Activated naive CD8-positive, alpha-beta T cell treated with anti-CD3 and anti-CD28 coated beads, Interleukin-2, amount 50 U/mL, for 24 hours (primary cell): Measurements from ENCODE around the gene TECPR1.

Experiments used
- ATAC-seq: fragments of 150-1000 bp; cut with Tn5 transposase; one replicate; pipeline ENCODE4 v1.10.0; 2021
- DNase-seq: peaks from one replicate; pipeline ENCODE4 v3.0.0; 2021
- H3K27ac Mint-ChIP-seq: one replicate; pipeline ENCODE4 v1.8.0; 2021; ENCODE audit warnings: mild to moderate bottlenecking, mixed read lengths
- H3K27me3 Mint-ChIP-seq: one replicate; pipeline ENCODE4 v1.8.0; 2021; ENCODE audit warnings: mixed read lengths
- H3K36me3 Mint-ChIP-seq: one replicate; pipeline ENCODE4 v1.8.0; 2021; ENCODE audit warnings: low read depth, mixed read lengths
- H3K4me1 Mint-ChIP-seq: one replicate; pipeline ENCODE4 v1.8.0; 2021; ENCODE audit warnings: mixed read lengths
- H3K4me3 Mint-ChIP-seq: one replicate; pipeline ENCODE4 v1.8.0; 2021; ENCODE audit warnings: mild to moderate bottlenecking, moderate library complexity, mixed read lengths
- H3K9me3 Mint-ChIP-seq: one replicate; pipeline ENCODE4 v1.8.0; 2021; ENCODE audit warnings: mixed read lengths

Gene TECPR1

DNA sequence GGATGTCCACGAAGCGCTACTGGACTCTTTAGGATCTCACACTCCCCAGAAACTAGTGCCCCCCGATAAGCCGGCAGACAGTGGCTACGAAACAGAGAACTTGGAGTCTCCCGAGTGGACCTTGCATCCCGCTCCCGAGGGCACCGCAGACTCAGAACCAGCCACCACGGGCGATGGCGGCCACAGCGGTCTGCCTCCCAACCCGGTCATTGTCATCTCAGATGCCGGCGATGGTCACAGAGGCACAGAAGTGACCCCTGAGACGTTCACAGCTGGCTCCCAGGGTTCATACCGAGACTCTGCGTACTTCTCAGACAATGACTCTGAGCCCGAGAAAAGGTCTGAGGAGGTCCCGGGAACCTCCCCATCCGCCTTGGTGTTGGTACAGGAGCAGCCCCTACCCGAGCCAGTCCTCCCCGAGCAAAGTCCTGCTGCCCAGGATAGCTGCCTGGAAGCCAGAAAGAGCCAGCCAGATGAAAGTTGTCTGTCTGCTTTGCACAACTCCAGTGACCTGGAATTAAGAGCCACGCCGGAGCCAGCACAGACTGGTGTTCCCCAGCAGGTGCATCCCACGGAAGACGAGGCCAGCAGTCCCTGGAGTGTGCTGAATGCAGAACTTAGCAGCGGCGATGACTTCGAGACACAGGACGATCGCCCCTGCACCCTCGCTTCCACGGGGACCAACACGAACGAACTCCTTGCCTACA lies 58.4 kb downstream of the TECPR1 start:
- H3K27ac Mint-ChIP-seq = no peak overlapping the region
- H3K9me3 Mint-ChIP-seq = no peaks in the 10 kb centered on the region
- no peaks in the 10 kb centered on the region for H3K4me1 Mint-ChIP-seq

DNA sequence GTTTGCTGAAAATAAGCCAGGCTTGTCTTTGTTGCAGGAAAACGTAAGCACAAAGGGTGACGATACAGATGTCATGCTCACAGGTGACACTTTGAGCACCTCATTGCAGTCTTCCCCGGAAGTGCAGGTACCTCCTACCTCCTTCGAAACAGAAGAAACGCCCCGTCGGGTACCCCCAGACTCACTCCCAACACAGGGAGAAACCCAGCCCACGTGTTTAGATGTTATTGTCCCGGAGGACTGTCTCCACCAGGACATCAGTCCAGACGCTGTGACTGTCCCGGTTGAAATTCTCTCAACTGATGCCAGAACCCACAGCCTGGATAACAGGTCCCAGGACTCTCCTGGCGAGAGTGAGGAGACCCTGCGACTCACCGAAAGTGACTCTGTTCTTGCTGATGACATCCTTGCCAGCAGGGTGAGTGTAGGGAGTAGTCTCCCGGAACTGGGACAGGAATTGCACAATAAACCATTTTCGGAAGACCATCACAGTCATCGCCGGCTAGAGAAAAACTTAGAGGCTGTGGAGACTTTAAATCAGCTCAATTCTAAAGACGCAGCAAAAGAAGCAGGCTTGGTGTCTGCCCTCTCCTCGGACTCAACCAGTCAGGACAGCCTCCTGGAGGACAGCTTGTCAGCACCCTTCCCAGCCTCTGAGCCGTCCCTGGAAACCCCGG lies 59.1 kb downstream of the TECPR1 start:
- ATAC-seq = no peak
- Mint-ChIP-seq H3K27ac (no peak overlapping the region), H3K27me3 (no peaks in the 10 kb centered on the region), H3K9me3 (no peaks in the 10 kb centered on the region), H3K4me1 (no peaks in the 10 kb centered on the region), H3K36me3 (peaks cover 26% of the 10 kb centered on the region), H3K4me3 (no peak overlapping the region)
- DNase-seq = no peak

More for the DNA sequence above, 58.4 kb downstream of the TECPR1 start:
- H3K27me3 Mint-ChIP-seq = no peaks in the 10 kb centered on the region
- ATAC-seq = no peak
- DNase-seq = no peak
- peaks cover 22% of the 10 kb centered on the region for H3K36me3 Mint-ChIP-seq
- H3K4me3 Mint-ChIP-seq = no peak overlapping the region

- ATAC-seq (no peak), DNase-seq (no peak)
- no peaks in the 10 kb centered on the region for H3K4me1 Mint-ChIP-seq
- peaks cover 28% of the 10 kb centered on the region for H3K36me3 Mint-ChIP-seq
- no peak overlapping the region for H3K27ac Mint-ChIP-seq
- no peaks in the 10 kb centered on the region for H3K27me3 Mint-ChIP-seq
- H3K4me3 Mint-ChIP-seq = no peak overlapping the region
- H3K9me3 Mint-ChIP-seq = no peaks in the 10 kb centered on the region
Measured at GRCh38 chr7:98191668-98192431, 60.2 kb downstream of the TECPR1 start.

- no peaks in the 10 kb centered on the region for H3K27me3 Mint-ChIP-seq
- no peak overlapping the region for H3K4me3 Mint-ChIP-seq
- peaks cover 27% of the 10 kb centered on the region for H3K36me3 Mint-ChIP-seq
- H3K9me3 Mint-ChIP-seq = no peaks in the 10 kb centered on the region
- no peak for DNase-seq
- H3K4me1 Mint-ChIP-seq = no peaks in the 10 kb centered on the region
- no peak for ATAC-seq
- H3K27ac Mint-ChIP-seq = no peak overlapping the region
Measured at GRCh38 chr7:98189559-98189958, 62.5 kb downstream of the TECPR1 start.

GRCh38 chr7:98187138-98187502 lies 64.9 kb downstream of the TECPR1 start:
- Mint-ChIP-seq H3K36me3 (peaks cover 22% of the 10 kb centered on the region), H3K4me1 (no peaks in the 10 kb centered on the region), H3K27me3 (no peaks in the 10 kb centered on the region), H3K27ac (no peak overlapping the region), H3K4me3 (no peak overlapping the region), H3K9me3 (no peaks in the 10 kb centered on the region)
- no peak for DNase-seq
- no peak for ATAC-seq

DNA sequence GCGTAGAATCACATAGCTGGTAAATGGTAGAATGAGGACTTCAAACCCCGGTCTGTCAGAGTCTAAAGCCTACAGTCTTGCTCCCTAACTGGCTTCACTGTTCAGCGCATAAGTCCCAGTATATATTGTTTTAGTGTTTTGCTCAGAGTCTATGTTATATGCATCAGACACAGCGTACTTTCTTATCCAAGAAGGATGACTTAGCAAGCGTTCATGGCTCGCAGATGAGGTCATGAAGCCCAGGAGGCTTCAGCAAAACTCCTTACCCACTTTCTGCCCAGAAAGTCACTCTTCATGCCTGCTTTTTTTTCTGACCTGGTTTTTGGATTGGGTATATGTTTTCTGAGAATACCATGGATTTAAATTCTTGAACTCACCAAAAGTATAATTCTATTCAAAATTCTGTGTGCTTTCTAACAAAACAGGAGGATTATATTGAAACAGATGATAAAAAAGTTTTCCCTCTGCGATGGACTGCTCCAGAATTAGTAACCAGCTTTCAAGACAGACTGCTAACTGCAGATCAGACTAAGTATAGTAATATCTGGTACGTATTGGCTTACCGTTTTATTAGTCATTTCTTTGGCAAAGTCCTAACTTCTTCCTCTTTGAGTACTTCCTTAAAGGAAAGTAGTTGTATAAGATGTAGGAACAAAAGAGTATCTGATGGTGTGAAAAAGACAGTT lies 65.4 kb downstream of the TECPR1 start:
- H3K36me3 Mint-ChIP-seq = peaks cover 23% of the 10 kb centered on the region
- H3K27me3 Mint-ChIP-seq = no peaks in the 10 kb centered on the region
- ATAC-seq (no peak), DNase-seq (no peak)
- H3K9me3 Mint-ChIP-seq = no peaks in the 10 kb centered on the region
- H3K27ac Mint-ChIP-seq = no peak overlapping the region
- no peaks in the 10 kb centered on the region for H3K4me1 Mint-ChIP-seq
- H3K4me3 Mint-ChIP-seq = no peak overlapping the region

DNA sequence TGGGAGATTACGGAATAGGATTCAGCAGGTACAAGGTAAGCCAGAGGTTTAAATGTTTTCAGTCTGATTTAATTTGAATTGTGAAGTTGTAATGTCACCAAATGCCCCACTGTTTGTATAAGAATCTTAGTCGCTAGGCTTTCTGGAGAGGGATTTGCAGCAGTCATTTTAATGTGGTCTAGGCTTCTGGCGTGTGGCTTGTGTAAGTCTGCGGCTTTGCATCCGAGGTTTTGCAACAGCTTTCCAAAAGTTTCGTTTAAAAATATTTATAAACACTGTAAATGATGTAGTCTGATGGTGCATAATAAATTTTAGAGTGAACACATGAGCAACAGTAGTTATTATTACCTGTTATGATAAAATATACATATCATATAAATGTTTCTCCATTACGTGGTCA lies 66.9 kb downstream of the TECPR1 start:
- Mint-ChIP-seq H3K27me3 (no peaks in the 10 kb centered on the region), H3K4me3 (no peak overlapping the region), H3K27ac (no peak overlapping the region), H3K36me3 (peaks cover 19% of the 10 kb centered on the region), H3K9me3 (no peaks in the 10 kb centered on the region), H3K4me1 (no peaks in the 10 kb centered on the region)
- DNase-seq (no peak), ATAC-seq (no peak)

DNA sequence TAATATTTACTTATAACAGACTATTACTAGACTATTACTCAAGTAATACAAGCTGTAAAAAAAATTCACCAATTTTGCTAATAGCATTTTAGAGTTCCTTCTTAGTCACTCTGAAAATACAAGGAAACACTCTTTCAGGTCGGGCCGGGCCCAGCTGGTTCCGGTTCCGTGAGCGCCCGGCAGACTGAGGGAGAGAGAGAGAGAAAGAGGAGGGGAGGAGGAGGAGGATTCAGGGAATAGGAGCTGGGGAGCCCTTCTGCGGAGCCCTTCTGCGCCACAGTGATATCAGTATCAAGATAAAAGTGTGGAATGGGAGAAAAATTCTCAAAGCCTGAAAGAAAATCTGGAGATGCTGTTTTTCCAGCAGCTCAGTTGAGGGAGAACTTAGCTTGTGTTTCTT lies 71.3 kb downstream of the TECPR1 start:
- Mint-ChIP-seq H3K27me3 (no peaks in the 10 kb centered on the region), H3K27ac (no peak overlapping the region), H3K4me1 (no peaks in the 10 kb centered on the region), H3K4me3 (no peak overlapping the region), H3K36me3 (peaks cover 2% of the 10 kb centered on the region), H3K9me3 (no peaks in the 10 kb centered on the region)
- ATAC-seq (no peak), DNase-seq (no peak)

GRCh38 chr7:98178762-98179490 lies 73.1 kb downstream of the TECPR1 start:
- ATAC-seq (no peak), DNase-seq (no peak)
- no peak overlapping the region for H3K4me3 Mint-ChIP-seq
- H3K27me3 Mint-ChIP-seq = no peaks in the 10 kb centered on the region
- no peak overlapping the region for H3K27ac Mint-ChIP-seq
- H3K4me1 Mint-ChIP-seq = no peaks in the 10 kb centered on the region
- no peaks in the 10 kb centered on the region for H3K9me3 Mint-ChIP-seq
- peaks cover 2% of the 10 kb centered on the region for H3K36me3 Mint-ChIP-seq

GRCh38 chr7:98178321-98178720 lies 73.7 kb downstream of the TECPR1 start:
- H3K9me3 Mint-ChIP-seq = no peaks in the 10 kb centered on the region
- no peaks in the 10 kb centered on the region for H3K27me3 Mint-ChIP-seq
- no peaks in the 10 kb centered on the region for H3K4me1 Mint-ChIP-seq
- H3K27ac Mint-ChIP-seq = no peak overlapping the region
- ATAC-seq (no peak), DNase-seq (no peak)
- H3K4me3 Mint-ChIP-seq = no peak overlapping the region
- peaks cover 2% of the 10 kb centered on the region for H3K36me3 Mint-ChIP-seq

DNA sequence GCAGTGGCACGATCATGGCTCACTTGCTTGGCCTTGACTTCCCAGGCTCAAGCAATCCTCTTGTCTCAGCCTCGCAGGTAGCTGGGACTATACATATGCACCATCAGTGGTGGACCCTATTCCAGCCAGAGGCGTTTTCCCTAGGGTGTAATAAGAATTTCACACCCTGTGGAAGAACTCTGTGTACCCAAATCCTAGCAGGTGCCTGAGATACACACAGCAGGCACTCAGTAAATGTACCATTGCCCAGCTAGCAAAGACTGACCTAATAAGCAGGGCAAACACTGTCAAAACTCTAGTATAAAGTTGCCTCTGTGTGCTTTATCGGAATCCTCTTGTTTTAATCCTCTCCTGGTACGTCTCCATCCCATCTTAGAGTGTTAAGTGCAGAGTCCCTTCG lies 74.5 kb downstream of the TECPR1 start:
- H3K9me3 Mint-ChIP-seq = no peaks in the 10 kb centered on the region
- H3K27ac Mint-ChIP-seq = no peak overlapping the region
- no peaks in the 10 kb centered on the region for H3K4me1 Mint-ChIP-seq
- ATAC-seq (no peak), DNase-seq (no peak)
- no peak overlapping the region for H3K4me3 Mint-ChIP-seq
- H3K27me3 Mint-ChIP-seq = no peaks in the 10 kb centered on the region
- peaks cover 2% of the 10 kb centered on the region for H3K36me3 Mint-ChIP-seq

- Mint-ChIP-seq H3K4me1 (no peaks in the 10 kb centered on the region), H3K27me3 (no peaks in the 10 kb centered on the region), H3K9me3 (no peaks in the 10 kb centered on the region), H3K4me3 (no peak overlapping the region), H3K27ac (no peak overlapping the region), H3K36me3 (no peaks in the 10 kb centered on the region)
- ATAC-seq (no peak), DNase-seq (no peak)
Measured at GRCh38 chr7:98175260-98175940, 76.6 kb downstream of the TECPR1 start.

DNA sequence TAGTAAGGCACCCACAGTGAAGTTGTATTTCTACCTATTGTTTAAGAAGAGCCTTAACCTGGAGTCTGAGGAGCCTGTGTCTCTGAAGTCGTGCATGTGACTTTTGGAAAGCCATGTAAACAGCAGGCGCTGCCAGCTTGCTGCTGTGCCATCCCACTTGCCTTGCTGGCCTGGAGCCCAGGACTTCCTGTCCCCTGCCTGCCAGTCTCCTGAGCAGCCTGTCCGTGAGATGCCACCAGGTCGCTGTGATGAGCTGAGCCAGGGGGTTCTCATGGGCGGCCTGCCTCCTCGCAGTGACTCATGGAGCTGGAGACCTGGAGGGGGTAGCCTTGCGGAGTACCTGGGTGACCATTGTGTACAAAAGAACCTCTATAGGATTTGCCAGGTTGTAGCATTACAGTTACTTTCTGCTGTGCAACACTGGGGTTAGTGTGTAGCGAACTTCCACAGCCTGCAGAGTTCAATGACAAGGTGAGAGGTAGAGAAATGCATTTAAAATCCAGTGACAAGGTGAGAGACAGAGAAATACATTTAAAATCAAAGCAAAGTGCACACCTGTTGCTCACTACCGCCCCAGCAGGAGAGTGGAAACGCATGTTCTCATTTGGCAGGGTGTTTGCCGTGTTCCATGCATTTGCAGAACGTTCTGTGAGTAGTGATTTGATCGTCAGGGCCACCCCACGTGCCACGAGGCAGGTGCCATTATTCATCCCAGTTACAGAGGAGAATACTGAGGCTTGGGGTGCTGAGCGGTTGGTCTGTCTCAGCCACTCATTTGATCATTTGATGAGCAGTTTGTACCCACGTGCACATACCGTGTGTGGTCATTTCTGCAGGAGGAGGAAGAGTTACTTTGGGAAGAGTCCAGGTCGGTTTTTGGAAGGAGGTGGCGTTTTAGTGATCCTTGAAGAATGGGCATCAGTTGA lies 77.4 kb downstream of the TECPR1 start:
- Mint-ChIP-seq H3K36me3 (no peaks in the 10 kb centered on the region), H3K4me3 (no peak overlapping the region), H3K4me1 (no peaks in the 10 kb centered on the region), H3K27ac (no peak overlapping the region), H3K9me3 (no peaks in the 10 kb centered on the region), H3K27me3 (no peaks in the 10 kb centered on the region)
- DNase-seq = no peak
- ATAC-seq = no peak
